DOHH2 (cell line): Measurements from ENCODE around the gene JAK3.

ENCODE experiments used
- EZH2phosphoT487 ChIP-seq: fragments of 200-600 bp; sonication (generic); IDR thresholded peaks from 2 replicates; pipeline ENCODE4 v1.6.1; 2017; ENCODE audit warnings: borderline replicate concordance, mild to moderate bottlenecking, antibody characterized with exemption, low read length, moderate library complexity, mixed read lengths
- TF ChIP-seq, protein P1 (sequence below): fragments of 200-600 bp; sonication (generic); IDR thresholded peaks from one replicate; pipeline ENCODE4 v1.5.1; 2014; ENCODE audit warnings: antibody characterized with exemption, mild to moderate bottlenecking, low read depth, low read length; ENCODE audit not compliant: poor library complexity, severe bottlenecking

DNA sequence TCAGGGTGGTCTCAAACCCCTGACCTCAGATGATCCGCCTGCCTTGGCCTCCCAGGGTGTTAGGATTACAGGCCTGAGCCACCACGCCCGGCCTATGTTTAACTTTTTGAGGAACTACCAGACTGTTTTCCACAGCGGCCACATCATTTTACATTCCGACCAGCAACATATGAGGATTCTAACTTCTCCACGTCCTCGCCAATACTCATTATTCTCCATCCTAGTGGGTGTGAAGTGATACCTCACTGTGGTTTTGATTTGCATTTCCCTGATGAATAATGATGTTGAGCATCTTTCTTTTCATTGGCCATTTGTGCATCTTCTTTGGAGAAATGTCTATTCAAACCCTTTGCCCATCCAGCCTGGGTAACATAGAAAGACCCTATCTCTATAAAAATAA lies 38.7 kb upstream of the JAK3 start:
- TF ChIP-seq, protein P1, sequence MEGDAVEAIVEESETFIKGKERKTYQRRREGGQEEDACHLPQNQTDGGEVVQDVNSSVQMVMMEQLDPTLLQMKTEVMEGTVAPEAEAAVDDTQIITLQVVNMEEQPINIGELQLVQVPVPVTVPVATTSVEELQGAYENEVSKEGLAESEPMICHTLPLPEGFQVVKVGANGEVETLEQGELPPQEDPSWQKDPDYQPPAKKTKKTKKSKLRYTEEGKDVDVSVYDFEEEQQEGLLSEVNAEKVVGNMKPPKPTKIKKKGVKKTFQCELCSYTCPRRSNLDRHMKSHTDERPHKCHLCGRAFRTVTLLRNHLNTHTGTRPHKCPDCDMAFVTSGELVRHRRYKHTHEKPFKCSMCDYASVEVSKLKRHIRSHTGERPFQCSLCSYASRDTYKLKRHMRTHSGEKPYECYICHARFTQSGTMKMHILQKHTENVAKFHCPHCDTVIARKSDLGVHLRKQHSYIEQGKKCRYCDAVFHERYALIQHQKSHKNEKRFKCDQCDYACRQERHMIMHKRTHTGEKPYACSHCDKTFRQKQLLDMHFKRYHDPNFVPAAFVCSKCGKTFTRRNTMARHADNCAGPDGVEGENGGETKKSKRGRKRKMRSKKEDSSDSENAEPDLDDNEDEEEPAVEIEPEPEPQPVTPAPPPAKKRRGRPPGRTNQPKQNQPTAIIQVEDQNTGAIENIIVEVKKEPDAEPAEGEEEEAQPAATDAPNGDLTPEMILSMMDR: no peak
- TF ChIP-seq EZH2phosphoT487: no peak
